ENCODE measurements around the gene C1orf198. TPM values are rescaled to one million over a fixed set of nuclear protein-coding genes. Genes with fewer than 3 reads are reported as not detected.

Gene C1orf198
- polyA plus RNA-seq, 3 donors, result 1.3 to 2.7 (median 1.6) TPM

GRCh38 chr1:230828421-230828820 is 39.9 kb downstream of the C1orf198 start:
- Histone ChIP-seq H3K36me3 (replicated peaks in 1 of 2; ENCODE audit: control insufficient read depth in 1 of 2, insufficient read depth in 2 of 2, low read length in 2 of 2) (no peaks in the 10 kb centered on the region), H3K27me3 (ENCODE audit: control insufficient read depth in 2 of 2, insufficient read depth in 2 of 2, low read length in 2 of 2) (no peaks in the 10 kb centered on the region), H3K27ac (ENCODE audit: low read depth in 1 of 2, low read length in 2 of 2) (no peak overlapping the region), H3K79me2 (ENCODE audit: insufficient read depth, low read length) (no peaks in the 10 kb centered on the region), H2AFZ (ENCODE audit: insufficient read depth, low read depth, low read length, poor library complexity, severe bottlenecking) (no peak overlapping the region), H3K4me3 (replicated peaks in 1 of 3; ENCODE audit: low read depth in 2 of 3, low read length in 3 of 3) (no peak overlapping the region), H3K4me2 (replicated peaks; ENCODE audit: extremely low read depth, low read length, poor library complexity, severe bottlenecking) (no peak overlapping the region), H3K9ac (ENCODE audit: insufficient read depth, low read length, poor library complexity, severe bottlenecking) (no peak overlapping the region), H3K4me1 (ENCODE audit: control insufficient read depth in 1 of 2, insufficient read depth in 2 of 2, low read length in 2 of 2) (peaks cover 14 to 16% of the 10 kb centered on the region in 2 donors), H4K20me1 (ENCODE audit: insufficient read depth, low read length) (no peaks in the 10 kb centered on the region), H3K9me3 (replicated peaks in 1 of 2; ENCODE audit: control insufficient read depth in 1 of 2, insufficient read depth in 1 of 2, low read length in 2 of 2) (no peaks in the 10 kb centered on the region)
- 94% methylated on average over 3 of the region's 4 CpGs for WGBS (ENCODE audit: insufficient coverage)
- Mint-ChIP-seq H3K4me3 (no peak overlapping the region), H3K36me3 (no peaks in the 10 kb centered on the region), H3K27ac (no peak overlapping the region), H3K4me1 (peaks cover 18% of the 10 kb centered on the region), H3K27me3 (ENCODE audit: low read depth in 3 of 3) (peaks cover 4 to 7% (median 4%) of the 10 kb centered on the region in 3 donors), H3K9me3 (peaks cover 0 to 10% (median 7%) of the 10 kb centered on the region in 7 donors)
- TF ChIP-seq, protein P1, sequence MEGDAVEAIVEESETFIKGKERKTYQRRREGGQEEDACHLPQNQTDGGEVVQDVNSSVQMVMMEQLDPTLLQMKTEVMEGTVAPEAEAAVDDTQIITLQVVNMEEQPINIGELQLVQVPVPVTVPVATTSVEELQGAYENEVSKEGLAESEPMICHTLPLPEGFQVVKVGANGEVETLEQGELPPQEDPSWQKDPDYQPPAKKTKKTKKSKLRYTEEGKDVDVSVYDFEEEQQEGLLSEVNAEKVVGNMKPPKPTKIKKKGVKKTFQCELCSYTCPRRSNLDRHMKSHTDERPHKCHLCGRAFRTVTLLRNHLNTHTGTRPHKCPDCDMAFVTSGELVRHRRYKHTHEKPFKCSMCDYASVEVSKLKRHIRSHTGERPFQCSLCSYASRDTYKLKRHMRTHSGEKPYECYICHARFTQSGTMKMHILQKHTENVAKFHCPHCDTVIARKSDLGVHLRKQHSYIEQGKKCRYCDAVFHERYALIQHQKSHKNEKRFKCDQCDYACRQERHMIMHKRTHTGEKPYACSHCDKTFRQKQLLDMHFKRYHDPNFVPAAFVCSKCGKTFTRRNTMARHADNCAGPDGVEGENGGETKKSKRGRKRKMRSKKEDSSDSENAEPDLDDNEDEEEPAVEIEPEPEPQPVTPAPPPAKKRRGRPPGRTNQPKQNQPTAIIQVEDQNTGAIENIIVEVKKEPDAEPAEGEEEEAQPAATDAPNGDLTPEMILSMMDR (IDR thresholded peaks at IDR 0.05), result no peak
- DNase-seq, result no peak
- intact Hi-C loops (cut with micrococcal nuclease), result no loop called here

GRCh38 chr1:230827801-230828200 is 40.5 kb downstream of the C1orf198 start:
- Mint-ChIP-seq H3K4me1 (peaks cover 18% of the 10 kb centered on the region), H3K9me3 (peaks cover 0 to 10% (median 5%) of the 10 kb centered on the region in 7 donors), H3K27ac (no peak overlapping the region), H3K27me3 (ENCODE audit: low read depth in 3 of 3) (peaks cover 4 to 6% (median 4%) of the 10 kb centered on the region in 3 donors), H3K4me3 (no peak overlapping the region), H3K36me3 (no peaks in the 10 kb centered on the region)
- Histone ChIP-seq H3K4me2 (replicated peaks; ENCODE audit: extremely low read depth, low read length, poor library complexity, severe bottlenecking) (no peak overlapping the region), H3K79me2 (ENCODE audit: insufficient read depth, low read length) (no peaks in the 10 kb centered on the region), H3K4me3 (replicated peaks in 1 of 3; ENCODE audit: low read depth in 2 of 3, low read length in 3 of 3) (no peak overlapping the region), H3K9me3 (replicated peaks in 1 of 2; ENCODE audit: control insufficient read depth in 1 of 2, insufficient read depth in 1 of 2, low read length in 2 of 2) (no peaks in the 10 kb centered on the region), H3K27ac (ENCODE audit: low read depth in 1 of 2, low read length in 2 of 2) (no peak overlapping the region), H2AFZ (ENCODE audit: insufficient read depth, low read depth, low read length, poor library complexity, severe bottlenecking) (no peak overlapping the region), H3K4me1 (ENCODE audit: control insufficient read depth in 1 of 2, insufficient read depth in 2 of 2, low read length in 2 of 2) (peaks cover 14 to 16% of the 10 kb centered on the region in 2 donors), H3K9ac (ENCODE audit: insufficient read depth, low read length, poor library complexity, severe bottlenecking) (no peak overlapping the region), H3K36me3 (replicated peaks in 1 of 2; ENCODE audit: control insufficient read depth in 1 of 2, insufficient read depth in 2 of 2, low read length in 2 of 2) (no peaks in the 10 kb centered on the region), H4K20me1 (ENCODE audit: insufficient read depth, low read length) (no peaks in the 10 kb centered on the region), H3K27me3 (ENCODE audit: control insufficient read depth in 2 of 2, insufficient read depth in 2 of 2, low read length in 2 of 2) (no peaks in the 10 kb centered on the region)
- intact Hi-C loops (cut with micrococcal nuclease), result no loop called here
- no peak for DNase-seq
- TF ChIP-seq, protein P1 (IDR thresholded peaks at IDR 0.05), result no peak
- 90% methylated on average over 1 of the region's 5 CpGs for WGBS (ENCODE audit: insufficient coverage)

Data from CD14-positive monocyte (primary cell).